Loucy (cell line): ENCODE results near the gene CCDC73.

Source experiments
- H2AFZ ChIP-seq: fragments of 200-600 bp; sonication (generic); 2 replicates; pipeline ENCODE4 v1.6.0; 2016; ENCODE audit warnings: antibody characterized with exemption, mild to moderate bottlenecking, low read length, moderate library complexity
- H3F3A ChIP-seq: fragments of 200-600 bp; 2 replicates; pipeline ENCODE4 v1.6.0; 2016; ENCODE audit warnings: antibody characterized with exemption, low read depth, mild to moderate bottlenecking
- H3K27me3 ChIP-seq: fragments of 200-600 bp; sonication (generic); 2 replicates; pipeline ENCODE4 v1.6.1; 2014; ENCODE audit warnings: low read length, mild to moderate bottlenecking; ENCODE audit not compliant: insufficient read depth, poor library complexity, severe bottlenecking
- H3K36me3 ChIP-seq: fragments of 200-600 bp; sonication (generic); 2 replicates; pipeline ENCODE4 v1.6.1; 2016; ENCODE audit warnings: low read length; ENCODE audit not compliant: insufficient read depth
- H3K4me1 ChIP-seq: fragments of 200-600 bp; sonication (generic); 2 replicates; pipeline ENCODE4 v1.5.1; 2014; ENCODE audit warnings: low read length, mild to moderate bottlenecking; ENCODE audit not compliant: insufficient read depth, poor library complexity, severe bottlenecking
- H3K4me2 ChIP-seq: fragments of 200-600 bp; sonication (generic); 2 replicates; pipeline ENCODE4 v1.6.0; 2014; ENCODE audit warnings: antibody characterized with exemption, low read length, low read depth, mild to moderate bottlenecking; ENCODE audit not compliant: poor library complexity, severe bottlenecking
- H3K4me3 ChIP-seq: fragments of 200-600 bp; sonication (generic); 2 replicates; pipeline ENCODE4 v1.5.1; 2014; ENCODE audit warnings: low read length, mild to moderate bottlenecking, mixed read lengths; ENCODE audit not compliant: poor library complexity, severe bottlenecking
- H3K79me2 ChIP-seq: fragments of 200-600 bp; sonication (generic); 2 replicates; pipeline ENCODE4 v1.6.1; 2014; ENCODE audit warnings: low read length; ENCODE audit not compliant: insufficient read depth
- H3K9ac ChIP-seq: fragments of 200-600 bp; sonication (generic); 2 replicates; pipeline ENCODE4 v1.6.0; 2014; ENCODE audit warnings: mild to moderate bottlenecking, low read depth, low read length, moderate library complexity; ENCODE audit not compliant: poor library complexity, severe bottlenecking
- H3K9me2 ChIP-seq: fragments of 200-600 bp; sonication (generic); replicated peaks from 2 replicates; pipeline ENCODE4 v1.6.1; 2016; ENCODE audit warnings: low read depth, low read length, mixed read lengths
- H3K9me3 ChIP-seq: fragments of 200-600 bp; sonication (generic); 2 replicates; pipeline ENCODE4 v1.6.1; 2014; ENCODE audit warnings: mild to moderate bottlenecking, antibody characterized with exemption, low read length, low read depth; ENCODE audit not compliant: insufficient read depth
- H4K20me1 ChIP-seq: fragments of 200-600 bp; sonication (generic); 2 replicates; pipeline ENCODE4 v1.6.0; 2014; ENCODE audit warnings: antibody characterized with exemption, low read length, mild to moderate bottlenecking; ENCODE audit not compliant: insufficient read depth, poor library complexity, severe bottlenecking
- CTCF ChIP-seq: fragments of 200-600 bp; sonication (generic); conservative IDR thresholded peaks from 2 replicates; pipeline ENCODE4 v1.5.1; 2014; ENCODE audit warnings: mild to moderate bottlenecking, antibody characterized with exemption, low read length
- EZH2phosphoT487 ChIP-seq: fragments of 200-600 bp; IDR thresholded peaks from 2 replicates; pipeline ENCODE4 v1.6.1; 2018; ENCODE audit warnings: antibody characterized with exemption, mild to moderate bottlenecking, moderate library complexity, borderline replicate concordance

The CCDC73 gene

GRCh38 chr11:32567154-32567553 lies 227.3 kb downstream of the CCDC73 start:
- H3K9me3 ChIP-seq: no peaks in the 10 kb centered on the region
- no peaks in the 10 kb centered on the region for H3K9me2 ChIP-seq
- H3K27me3 ChIP-seq: no peaks in the 10 kb centered on the region
- TF ChIP-seq EZH2phosphoT487 (no peak), CTCF (no peak)
- peaks cover 22% of the 10 kb centered on the region for H3K4me1 ChIP-seq
- H3K4me2 ChIP-seq: no peak overlapping the region
- peak overlapping the region; percentile 11; the same call in 1 of the 2 replicates for H2AFZ ChIP-seq
- no peak overlapping the region for H3K9ac ChIP-seq
- H3F3A ChIP-seq: no peaks in the 10 kb centered on the region
- H3K79me2 ChIP-seq: no peaks in the 10 kb centered on the region
- H3K4me3 ChIP-seq: no peak overlapping the region
- no peaks in the 10 kb centered on the region for H4K20me1 ChIP-seq
- H3K36me3 ChIP-seq: no peaks in the 10 kb centered on the region

GRCh38 chr11:32566517-32566916 lies 227.9 kb downstream of the CCDC73 start:
- Histone ChIP-seq H3F3A (no peaks in the 10 kb centered on the region), H3K36me3 (no peaks in the 10 kb centered on the region), H3K79me2 (no peaks in the 10 kb centered on the region), H3K27me3 (no peaks in the 10 kb centered on the region), H3K9ac (no peak overlapping the region), H3K4me1 (peaks cover 18% of the 10 kb centered on the region), H3K4me3 (no peak overlapping the region), H2AFZ (peak overlapping the region; percentile 11; the same call in 1 of the 2 replicates), H4K20me1 (no peaks in the 10 kb centered on the region), H3K9me2 (no peaks in the 10 kb centered on the region), H3K9me3 (no peaks in the 10 kb centered on the region), H3K4me2 (peak overlapping the region; percentile 7)
- TF ChIP-seq EZH2phosphoT487 (no peak), CTCF (no peak)

- H3K36me3 ChIP-seq: no peaks in the 10 kb centered on the region
- H3K4me2 ChIP-seq: no peak overlapping the region
- peaks cover 9% of the 10 kb centered on the region for H3K4me1 ChIP-seq
- no peaks in the 10 kb centered on the region for H4K20me1 ChIP-seq
- no peaks in the 10 kb centered on the region for H3K9me2 ChIP-seq
- H3K79me2 ChIP-seq: no peaks in the 10 kb centered on the region
- no peak overlapping the region for H3K4me3 ChIP-seq
- H3F3A ChIP-seq: no peaks in the 10 kb centered on the region
- TF ChIP-seq EZH2phosphoT487: no peak
- no peak overlapping the region for H3K9ac ChIP-seq
- no peak overlapping the region for H2AFZ ChIP-seq
- H3K27me3 ChIP-seq: no peaks in the 10 kb centered on the region
- no peaks in the 10 kb centered on the region for H3K9me3 ChIP-seq
These were observed 230.9 kb downstream of the CCDC73 start for GRCh38 chr11:32563600-32563959.

- Histone ChIP-seq H3K9me2 (no peaks in the 10 kb centered on the region), H3K4me3 (no peak overlapping the region), H3K4me1 (peaks cover 9% of the 10 kb centered on the region), H3F3A (no peaks in the 10 kb centered on the region), H3K4me2 (no peak overlapping the region), H3K36me3 (no peaks in the 10 kb centered on the region), H3K79me2 (no peaks in the 10 kb centered on the region), H3K9me3 (no peaks in the 10 kb centered on the region), H3K9ac (no peak overlapping the region), H4K20me1 (no peaks in the 10 kb centered on the region), H3K27me3 (no peaks in the 10 kb centered on the region), H2AFZ (no peak overlapping the region)
- no peak for TF ChIP-seq CTCF
- no peak for TF ChIP-seq EZH2phosphoT487
These were observed 231.4 kb downstream of the CCDC73 start for GRCh38 chr11:32562839-32563599.
